GM23248 (cell line): ENCODE data around the gene SH3PXD2A. TPM values are rescaled to one million over a fixed set of nuclear protein-coding genes. Genes with fewer than 3 reads are reported as not detected.

Source experiments
- DNase-seq: peaks from one replicate; pipeline ENCODE4 v3.0.0-alpha.2; 2015
- H2AFZ ChIP-seq: fragments of 200-600 bp; sonication (generic); 2 replicates; pipeline ENCODE4 v1.6.1; 2016; ENCODE audit warnings: antibody characterized with exemption
- H3F3A ChIP-seq: fragments of 200-600 bp; sonication (generic); 2 replicates; pipeline ENCODE4 v1.6.1; 2016; ENCODE audit warnings: mild to moderate bottlenecking, antibody characterized with exemption, mixed run types; ENCODE audit not compliant: insufficient read depth
- H3K27ac ChIP-seq: fragments of 200-600 bp; sonication (generic); 2 replicates; pipeline ENCODE4 v1.5.1; 2016; ENCODE audit warnings: mild to moderate bottlenecking
- H3K27me3 ChIP-seq: fragments of 200-600 bp; sonication (generic); replicated peaks from 2 replicates; pipeline ENCODE4 v1.6.1; 2016; ENCODE audit warnings: mild to moderate bottlenecking; ENCODE audit not compliant: insufficient read depth
- H3K36me3 ChIP-seq: fragments of 200-600 bp; sonication (generic); 2 replicates; pipeline ENCODE4 v1.6.1; 2016; ENCODE audit warnings: low read depth, mild to moderate bottlenecking
- H3K4me1 ChIP-seq: fragments of 200-600 bp; sonication (generic); 2 replicates; pipeline ENCODE4 v1.6.1; 2016; ENCODE audit warnings: mild to moderate bottlenecking; ENCODE audit not compliant: insufficient read depth
- H3K4me2 ChIP-seq: fragments of 200-600 bp; sonication (generic); one replicate; pipeline ENCODE4 v1.6.1; 2016; ENCODE audit warnings: mild to moderate bottlenecking; ENCODE audit not compliant: unreplicated experiment
- H3K4me3 ChIP-seq: fragments of 200-600 bp; sonication (generic); 2 replicates; pipeline ENCODE4 v1.5.1; 2016; ENCODE audit warnings: mild to moderate bottlenecking
- H3K79me2 ChIP-seq: fragments of 200-600 bp; sonication (generic); 2 replicates; pipeline ENCODE4 v1.6.1; 2016; ENCODE audit warnings: mild to moderate bottlenecking; ENCODE audit not compliant: insufficient read depth
- H3K9ac ChIP-seq: fragments of 200-600 bp; sonication (generic); 2 replicates; pipeline ENCODE4 v1.6.1; 2016; ENCODE audit warnings: mild to moderate bottlenecking
- H3K9me2 ChIP-seq: fragments of 200-600 bp; sonication (generic); 2 replicates; pipeline ENCODE4 v1.6.1; 2016; ENCODE audit warnings: mixed run types, mild to moderate bottlenecking, moderate library complexity; ENCODE audit not compliant: insufficient read depth
- H3K9me3 ChIP-seq: fragments of 200-600 bp; sonication (generic); one replicate; pipeline ENCODE4 v1.6.1; 2017; ENCODE audit warnings: low read depth
- H4K20me1 ChIP-seq: fragments of 200-600 bp; sonication (generic); 2 replicates; pipeline ENCODE4 v1.6.0; 2016; ENCODE audit not compliant: insufficient read depth
- EZH2 ChIP-seq: fragments of 200-600 bp; sonication (generic); IDR thresholded peaks from 2 replicates; pipeline ENCODE4 v1.6.1; 2018; ENCODE audit warnings: antibody characterized with exemption, mild to moderate bottlenecking; ENCODE audit not compliant: insufficient read depth, poor library complexity, severe bottlenecking
- EZH2phosphoT487 ChIP-seq: fragments of 200-600 bp; sonication (generic); IDR thresholded peaks from 2 replicates; pipeline ENCODE4 v1.6.1; 2018; ENCODE audit warnings: antibody characterized with exemption, moderate library complexity, mild to moderate bottlenecking, low read depth; ENCODE audit not compliant: insufficient read depth
- WGBS, 2 experiments: methylation state at CpG; one replicate each; pipeline ENCODE4 v1.1.6; 2015 to 2017; ENCODE audit warnings: low lambda C conversion rate in 2 of 2, low coverage in 1 of 2; ENCODE audit errors: missing lambda C conversion rate in 2 of 2; 5-methylcytosine and 5-hydroxymethylcytosine counted together
- in situ Hi-C: fragments of 300-500 bp; cut with MboI; formaldehyde crosslinking; loops from 2 replicates; pipeline ENCODE4 v1.15.0; 2020
- polyA plus RNA-seq: library from polyadenylated mRNA; unstranded; fragments of >200 nt; fragmentation: Nextera tagmentation; extraction: Ambion mirVana; gene quantifications from 2 replicates; pipeline ENCODE4 v1.2.1, GENCODE V29; 2016
- total RNA-seq: library from RNA; depleted of rRNA; stranded (reverse); fragments of >200 nt; shearing (Covaris generic); gene quantifications from 2 replicates; pipeline ENCODE4 v1.2.3, GENCODE V29; 2014

SH3PXD2A gene
- total and polyA plus RNA-seq, 2 experiments from 2014 or later = 34.0 to 58.0 TPM

GRCh38 chr10:103820101-103821062 is 35.0 kb downstream of the SH3PXD2A start:
- Histone ChIP-seq H3K79me2 (no peaks in the 10 kb centered on the region), H2AFZ (no peak overlapping the region), H4K20me1 (no peaks in the 10 kb centered on the region), H3K27ac (no peak overlapping the region), H3K9me2 (no peaks in the 10 kb centered on the region), H3K9ac (no peak overlapping the region), H3K27me3 (no peaks in the 10 kb centered on the region), H3K4me3 (no peak overlapping the region), H3F3A (no peaks in the 10 kb centered on the region), H3K9me3 (no peaks in the 10 kb centered on the region), H3K36me3 (no peaks in the 10 kb centered on the region), H3K4me1 (no peaks in the 10 kb centered on the region), H3K4me2 (no peak overlapping the region)
- no peak for TF ChIP-seq EZH2phosphoT487
- no peak for TF ChIP-seq EZH2
- peak; percentile 62 for DNase-seq
- 35 to 46% methylated on average over 11 to 19 of the region's 19 CpGs for WGBS, 2 experiments
- in situ Hi-C loops = no loop called here

- Histone ChIP-seq H3K4me2 (no peak overlapping the region), H3K9me3 (no peaks in the 10 kb centered on the region), H3K9ac (no peak overlapping the region), H3K79me2 (no peaks in the 10 kb centered on the region), H3K4me3 (no peak overlapping the region), H3K9me2 (no peaks in the 10 kb centered on the region), H3K36me3 (no peaks in the 10 kb centered on the region), H3K27ac (no peak overlapping the region), H2AFZ (no peak overlapping the region), H3K4me1 (no peaks in the 10 kb centered on the region), H4K20me1 (no peaks in the 10 kb centered on the region), H3F3A (no peaks in the 10 kb centered on the region), H3K27me3 (no peaks in the 10 kb centered on the region)
- in situ Hi-C loops = no loop called here
- WGBS, 2 experiments = 70 to 82% methylated on average over 4 to 7 of the region's 7 CpGs
- no peak for TF ChIP-seq EZH2phosphoT487
- no peak for TF ChIP-seq EZH2
- DNase-seq = no peak
Observed at GRCh38 chr10:103819493-103819892, 35.9 kb downstream of the SH3PXD2A start.

- Histone ChIP-seq H3K4me3 (no peak overlapping the region), H3K9me3 (no peaks in the 10 kb centered on the region), H3K9me2 (no peaks in the 10 kb centered on the region), H3K4me1 (no peaks in the 10 kb centered on the region), H3K4me2 (no peak overlapping the region), H3K27me3 (no peaks in the 10 kb centered on the region), H3K79me2 (no peaks in the 10 kb centered on the region), H4K20me1 (no peaks in the 10 kb centered on the region), H3F3A (no peaks in the 10 kb centered on the region), H3K36me3 (no peaks in the 10 kb centered on the region), H2AFZ (no peak overlapping the region), H3K9ac (no peak overlapping the region), H3K27ac (no peak overlapping the region)
- DNase-seq = no peak
- WGBS, 2 experiments = 94% methylated on average over 6 of the region's 6 CpGs
- TF ChIP-seq EZH2phosphoT487 = no peak
- no peak for TF ChIP-seq EZH2
- in situ Hi-C loops = no loop called here
Observed at GRCh38 chr10:103818765-103819374, 36.5 kb downstream of the SH3PXD2A start.

- Histone ChIP-seq H3K36me3 (no peaks in the 10 kb centered on the region), H3K27ac (no peak overlapping the region), H3K4me3 (no peak overlapping the region), H2AFZ (no peak overlapping the region), H3K4me1 (no peaks in the 10 kb centered on the region), H3K9ac (no peak overlapping the region), H3K9me3 (no peaks in the 10 kb centered on the region), H4K20me1 (no peaks in the 10 kb centered on the region), H3F3A (no peaks in the 10 kb centered on the region), H3K9me2 (no peaks in the 10 kb centered on the region), H3K4me2 (no peak overlapping the region), H3K27me3 (no peaks in the 10 kb centered on the region), H3K79me2 (no peaks in the 10 kb centered on the region)
- 93 to 98% methylated on average over 3 of the region's 3 CpGs for WGBS, 2 experiments
- TF ChIP-seq EZH2phosphoT487 (no peak), EZH2 (no peak)
- in situ Hi-C loops = no loop called here
- no peak for DNase-seq
Observed at GRCh38 chr10:103818105-103818504, 37.3 kb downstream of the SH3PXD2A start.
